Measurements from ENCODE around the gene RPS18. TPM values are rescaled to one million over a fixed set of nuclear protein-coding genes. Genes with fewer than 3 reads are reported as not detected.
A peak's percentile ranks its signal among the peaks of the same experiment; 100 is the strongest.

The RPS18 gene
- total RNA-seq, 3 donors from 2014 or later (not counting 1 experiment from before 2014, with no cell fraction given): 1,182 to 1,707 (median 1,500) TPM

DNA sequence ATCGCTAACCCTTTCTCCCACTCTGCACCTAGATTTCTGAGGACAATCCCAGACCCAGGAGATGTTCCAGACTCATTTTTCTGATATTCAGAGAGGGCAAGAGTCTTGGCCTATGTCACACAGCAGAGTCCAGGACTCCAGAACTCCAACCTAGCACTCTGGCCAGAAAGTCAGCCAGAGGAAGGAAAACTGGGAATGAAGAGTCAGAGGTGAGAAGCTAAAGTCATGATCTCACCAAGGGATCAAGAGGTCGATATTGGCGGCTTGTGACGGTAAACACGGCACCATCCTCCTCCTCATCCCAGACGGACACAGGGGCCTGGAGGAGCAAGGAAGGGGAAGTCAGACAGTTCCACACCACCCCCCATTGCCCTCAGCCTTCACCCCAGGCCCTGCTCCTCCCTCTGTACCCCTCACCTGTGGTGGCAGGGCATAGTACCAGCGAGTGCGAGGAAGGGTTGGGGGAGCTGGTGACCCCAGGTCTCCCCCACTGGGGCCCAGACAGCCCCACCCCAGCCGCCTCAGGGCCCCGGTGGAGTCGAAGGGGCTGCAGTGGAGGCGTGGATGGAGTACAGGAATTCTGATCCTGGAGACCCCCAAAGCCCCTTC lies 25.0 kb downstream of the RPS18 start:
- peaks cover 50% of the 10 kb centered on the region for H3K36me3 ChIP-seq (ENCODE audit: control insufficient read depth, insufficient read depth, low read length)
- TF ChIP-seq, protein P1, sequence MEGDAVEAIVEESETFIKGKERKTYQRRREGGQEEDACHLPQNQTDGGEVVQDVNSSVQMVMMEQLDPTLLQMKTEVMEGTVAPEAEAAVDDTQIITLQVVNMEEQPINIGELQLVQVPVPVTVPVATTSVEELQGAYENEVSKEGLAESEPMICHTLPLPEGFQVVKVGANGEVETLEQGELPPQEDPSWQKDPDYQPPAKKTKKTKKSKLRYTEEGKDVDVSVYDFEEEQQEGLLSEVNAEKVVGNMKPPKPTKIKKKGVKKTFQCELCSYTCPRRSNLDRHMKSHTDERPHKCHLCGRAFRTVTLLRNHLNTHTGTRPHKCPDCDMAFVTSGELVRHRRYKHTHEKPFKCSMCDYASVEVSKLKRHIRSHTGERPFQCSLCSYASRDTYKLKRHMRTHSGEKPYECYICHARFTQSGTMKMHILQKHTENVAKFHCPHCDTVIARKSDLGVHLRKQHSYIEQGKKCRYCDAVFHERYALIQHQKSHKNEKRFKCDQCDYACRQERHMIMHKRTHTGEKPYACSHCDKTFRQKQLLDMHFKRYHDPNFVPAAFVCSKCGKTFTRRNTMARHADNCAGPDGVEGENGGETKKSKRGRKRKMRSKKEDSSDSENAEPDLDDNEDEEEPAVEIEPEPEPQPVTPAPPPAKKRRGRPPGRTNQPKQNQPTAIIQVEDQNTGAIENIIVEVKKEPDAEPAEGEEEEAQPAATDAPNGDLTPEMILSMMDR (IDR thresholded peaks at IDR 0.05): no peak
- no peaks in the 10 kb centered on the region for H3K9me3 ChIP-seq (ENCODE audit: control insufficient read depth, insufficient read depth, low read length)
- ATAC-seq (no peak), DNase-seq (no peak)
- peaks cover 30 to 53% of the 10 kb centered on the region in 2 donors for H3K4me1 Mint-ChIP-seq
- H3K9me3 Mint-ChIP-seq: no peaks in the 10 kb centered on the region
- H3K36me3 Mint-ChIP-seq: no peaks in the 10 kb centered on the region
- H3K27me3 ChIP-seq (ENCODE audit: control insufficient read depth, insufficient read depth, low read length): no peaks in the 10 kb centered on the region
- H3K4me1 ChIP-seq (ENCODE audit: control insufficient read depth, insufficient read depth, low read length): peaks cover 30% of the 10 kb centered on the region
- H3K27ac ChIP-seq (ENCODE audit: low read length): peak overlapping the region; percentile 61
- 88% methylated on average over 12 of the region's 12 CpGs for WGBS (ENCODE audit: insufficient coverage)
- peak overlapping the region; percentile 99 for H3K27ac Mint-ChIP-seq
- no peak overlapping the region for H3K4me3 ChIP-seq (ENCODE audit: low read length)
- intact Hi-C loops (cut with micrococcal nuclease): no loop called here
- no peaks in the 10 kb centered on the region for H3K27me3 Mint-ChIP-seq (ENCODE audit: low read depth in 2 of 2)
- peak overlapping the region; percentile 99 for H3K4me3 Mint-ChIP-seq

DNA sequence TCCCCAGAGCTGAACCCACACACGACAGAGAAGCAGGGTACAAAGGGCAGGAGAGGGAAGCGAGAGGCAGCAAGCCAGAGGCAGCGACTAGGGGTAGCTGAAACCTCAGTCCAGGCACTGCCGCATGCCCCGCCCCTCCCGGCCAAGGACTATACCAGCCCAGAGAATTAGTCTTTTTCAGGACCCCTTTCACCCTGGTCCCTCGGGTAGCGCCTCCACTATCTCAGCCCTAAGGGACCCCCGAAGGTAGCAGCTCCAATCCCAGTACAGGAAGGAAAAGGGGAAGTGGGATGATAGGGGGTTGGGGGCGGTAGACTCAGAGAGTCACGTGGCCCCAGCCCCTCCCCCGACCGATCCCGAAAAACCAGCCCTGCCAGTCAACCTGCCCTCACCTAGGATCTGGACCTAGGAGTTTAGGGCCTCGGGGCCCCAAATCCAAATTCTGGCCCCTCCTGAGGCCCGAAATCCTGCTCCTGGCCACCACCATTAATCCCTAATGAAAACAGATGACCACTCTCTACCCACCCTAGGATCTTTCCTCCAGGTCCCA lies 25.6 kb downstream of the RPS18 start:
- Histone ChIP-seq H3K4me3 (ENCODE audit: low read length) (peak overlapping the region; percentile 29), H3K36me3 (ENCODE audit: control insufficient read depth, insufficient read depth, low read length) (peaks cover 47% of the 10 kb centered on the region), H3K27me3 (ENCODE audit: control insufficient read depth, insufficient read depth, low read length) (no peaks in the 10 kb centered on the region), H3K4me1 (ENCODE audit: control insufficient read depth, insufficient read depth, low read length) (peaks cover 30% of the 10 kb centered on the region), H3K27ac (ENCODE audit: low read length) (peak overlapping the region; percentile 61), H3K9me3 (ENCODE audit: control insufficient read depth, insufficient read depth, low read length) (no peaks in the 10 kb centered on the region)
- H3K9me3 Mint-ChIP-seq: no peaks in the 10 kb centered on the region
- no peaks in the 10 kb centered on the region for H3K36me3 Mint-ChIP-seq
- H3K4me1 Mint-ChIP-seq: peaks cover 30 to 53% of the 10 kb centered on the region in 2 donors
- WGBS (ENCODE audit: insufficient coverage): 15% methylated on average over 13 of the region's 16 CpGs
- H3K4me3 Mint-ChIP-seq: peak overlapping the region; percentile 99
- no peak for DNase-seq
- no peaks in the 10 kb centered on the region for H3K27me3 Mint-ChIP-seq (ENCODE audit: low read depth in 2 of 2)
- no peak for ATAC-seq
- intact Hi-C loops (cut with micrococcal nuclease): no loop called here
- H3K27ac Mint-ChIP-seq: peak overlapping the region; percentile 99
- TF ChIP-seq, protein P1 (IDR thresholded peaks at IDR 0.05): no peak

DNA sequence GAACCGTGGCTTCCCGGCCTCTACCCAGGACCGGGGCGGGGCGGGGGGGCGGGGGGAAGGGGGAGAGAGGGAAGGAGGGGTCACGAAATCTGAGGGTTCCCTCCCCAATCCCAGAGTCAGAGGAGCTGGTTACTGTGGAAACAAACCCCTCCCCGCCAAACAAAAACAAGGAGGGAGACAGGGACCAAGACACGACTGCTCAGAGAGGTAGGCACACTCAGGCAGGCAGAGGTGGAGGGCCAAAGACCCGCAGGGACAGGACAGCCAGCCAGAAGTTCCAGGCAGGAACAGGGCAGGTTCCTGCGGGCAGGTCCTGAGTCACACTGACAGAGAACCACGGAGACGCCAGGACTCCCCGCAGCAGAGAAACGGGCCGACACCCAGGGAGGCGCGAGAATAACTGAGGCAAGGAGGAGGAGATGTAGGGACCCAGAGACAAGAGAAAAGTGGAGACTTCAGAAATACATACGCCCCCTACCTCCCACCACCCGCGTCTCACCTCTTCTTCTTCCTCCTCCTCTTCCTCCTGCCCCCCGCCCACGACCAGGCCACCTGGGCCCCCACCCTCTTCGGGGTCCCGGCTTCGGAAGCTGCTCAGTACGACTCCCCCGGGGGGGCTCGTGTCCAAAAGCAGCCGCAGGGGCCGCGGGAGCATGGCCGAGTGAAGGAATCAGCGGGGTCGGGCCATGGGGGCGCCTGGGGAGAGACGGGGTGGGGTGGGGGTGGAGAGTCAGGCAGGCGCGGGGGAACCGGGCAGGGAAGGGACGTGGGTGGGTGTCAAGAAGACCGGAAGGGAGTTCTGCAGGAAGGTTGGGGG lies 26.3 kb downstream of the RPS18 start:
- peaks cover 41% of the 10 kb centered on the region for H3K36me3 ChIP-seq (ENCODE audit: control insufficient read depth, insufficient read depth, low read length)
- peak overlapping the region; percentile 88 for H3K27ac ChIP-seq (ENCODE audit: low read length)
- no peaks in the 10 kb centered on the region for H3K9me3 ChIP-seq (ENCODE audit: control insufficient read depth, insufficient read depth, low read length)
- H3K27me3 ChIP-seq (ENCODE audit: control insufficient read depth, insufficient read depth, low read length): no peaks in the 10 kb centered on the region
- H3K4me3 ChIP-seq (ENCODE audit: low read length): peak overlapping the region; percentile 81
- H3K27me3 Mint-ChIP-seq (ENCODE audit: low read depth in 2 of 2): no peaks in the 10 kb centered on the region
- H3K36me3 Mint-ChIP-seq: no peaks in the 10 kb centered on the region
- peaks cover 30 to 53% of the 10 kb centered on the region in 2 donors for H3K4me1 Mint-ChIP-seq
- H3K4me1 ChIP-seq (ENCODE audit: control insufficient read depth, insufficient read depth, low read length): peaks cover 30% of the 10 kb centered on the region
- peak overlapping the region; percentile 99 for H3K4me3 Mint-ChIP-seq
- TF ChIP-seq, protein P1 (IDR thresholded peaks at IDR 0.05): no peak
- H3K27ac Mint-ChIP-seq: peak overlapping the region; percentile 99
- DNase-seq (peak in 1 of 2 donors; percentile 85), ATAC-seq (peak in 2 of 3 donors; percentile 3 to 7)
- no peaks in the 10 kb centered on the region for H3K9me3 Mint-ChIP-seq
- under 1% methylated on average over 34 of the region's 42 CpGs for WGBS (ENCODE audit: insufficient coverage)
- intact Hi-C loops (cut with micrococcal nuclease): loop anchor here (2.0 kb wide), 2 partner anchors 15 to 97 kb away; partner anchors contain the start of genes RXRB and SLC39A7

All from natural killer cell (primary cell).